ENCODE data around the gene ANP32E.
A peak's percentile ranks its signal among the peaks of the same experiment; 100 is the strongest.

ANP32E gene

DNA sequence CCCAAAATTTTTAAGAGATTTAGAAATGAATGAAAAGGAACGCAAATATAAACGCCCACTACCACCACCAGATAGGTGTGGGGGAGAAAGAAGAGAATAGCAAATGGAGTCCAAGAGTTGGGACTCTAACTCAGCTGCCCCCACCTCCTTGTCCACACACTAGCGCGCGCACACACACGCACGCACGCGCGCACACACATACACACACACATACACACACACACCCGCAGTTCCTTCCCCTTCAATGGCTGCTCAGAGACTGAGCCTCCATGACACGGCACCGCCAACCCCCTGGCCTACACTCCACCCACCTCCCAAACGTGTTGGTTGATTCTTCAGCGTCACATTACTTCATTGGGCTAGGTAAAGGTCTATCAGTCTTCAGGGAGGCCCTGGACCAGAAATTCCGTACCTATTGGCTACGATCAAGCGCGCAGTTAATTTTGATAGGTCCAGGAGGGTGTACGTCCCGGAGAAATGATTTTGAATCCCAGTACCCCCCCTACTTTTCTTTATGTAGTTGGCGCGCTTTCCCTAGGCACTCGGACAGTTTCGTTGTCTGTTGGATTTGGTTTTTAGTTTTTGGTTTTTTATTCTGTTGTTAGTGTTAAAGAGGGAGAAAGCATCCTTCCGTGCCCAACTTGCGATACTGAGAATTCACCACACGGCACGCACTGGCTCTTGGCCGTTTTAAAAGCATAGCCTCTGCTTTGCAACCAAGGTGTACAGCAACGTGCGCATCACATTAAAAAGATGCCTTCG is at the start of gene ANP32E:
TSS of gene ANP32E (minus strand) at position 261 of the 762 bp plus-strand sequence. CDS start 326 bp downstream, outside the sequence.
- peak; percentile 98 for DNase-seq

DNA sequence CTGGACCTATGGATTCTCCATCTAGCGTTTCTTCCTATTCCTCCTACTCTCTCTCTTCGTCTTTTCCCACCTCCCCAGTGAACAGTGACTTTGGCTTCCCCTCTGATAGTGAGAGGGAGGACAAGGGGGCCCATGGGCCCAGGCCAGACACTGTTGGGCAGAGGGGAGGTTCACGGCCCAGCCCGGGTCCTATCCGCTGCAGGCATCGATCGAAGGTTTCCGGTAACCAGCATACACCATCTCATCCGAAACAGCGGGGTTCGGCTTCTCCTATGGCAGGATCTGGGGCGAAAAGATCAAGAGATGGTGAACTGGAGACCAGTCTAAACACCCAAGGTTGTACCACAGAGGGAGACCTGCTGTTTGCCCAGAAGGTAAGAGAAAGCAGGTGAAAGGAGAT is 47.3 kb upstream of the ANP32E start:
- DNase-seq: no peak

DNA sequence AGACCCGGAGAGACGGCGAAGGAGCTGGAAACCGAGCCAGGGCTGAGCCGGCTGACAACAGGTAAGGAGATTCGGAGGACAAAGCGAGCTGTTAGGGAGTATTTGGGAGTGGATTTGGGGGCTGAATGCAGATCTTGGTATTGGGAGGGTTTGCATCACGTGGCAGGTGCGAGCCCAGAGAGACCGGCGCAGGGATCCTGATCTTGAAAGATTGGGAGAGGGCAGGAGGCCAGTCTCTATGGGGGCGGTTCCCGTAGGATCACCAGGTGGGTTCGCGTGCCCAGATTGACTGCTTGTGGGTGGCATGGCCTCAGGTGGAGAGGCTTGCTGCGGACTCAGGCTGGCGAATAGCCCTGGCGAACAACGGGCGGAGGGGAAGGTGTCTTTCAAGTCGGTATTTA is 46.6 kb upstream of the ANP32E start:
- no peak for DNase-seq

GRCh38 chr1:150281758-150282557 is 46.0 kb upstream of the ANP32E start, which contains the start of gene CIART:
CIART (plus strand) TSS chr1:150282554; CDS start chr1:150283268, 714 bp downstream.
- peak; percentile 98 for DNase-seq

DNA sequence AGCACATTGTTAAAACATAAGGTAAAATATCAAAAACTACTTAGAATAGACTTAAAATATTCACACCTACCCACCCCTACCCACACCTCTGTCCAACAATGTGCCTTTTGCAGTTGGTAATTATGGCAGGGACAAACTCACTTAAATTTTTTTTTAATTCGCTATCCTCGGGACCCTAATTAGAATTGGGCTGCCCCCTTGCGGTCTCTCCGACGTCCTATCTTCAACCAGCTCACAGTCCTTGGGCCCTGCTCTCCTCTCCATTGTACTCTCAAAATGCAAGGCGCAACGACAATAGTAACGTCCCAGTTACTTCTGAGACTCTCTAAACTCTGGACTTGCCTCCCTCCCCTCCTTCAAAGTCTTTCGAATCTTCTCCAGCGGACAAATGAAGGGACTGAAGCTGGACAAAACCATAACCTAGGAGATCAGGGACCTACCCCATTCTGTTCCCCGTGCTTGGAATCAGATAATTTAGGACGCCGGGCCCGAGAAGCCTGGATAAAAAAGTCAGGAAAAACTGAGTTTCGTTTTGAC is 45.4 kb upstream of the ANP32E start:
- no peak for DNase-seq

GRCh38 chr1:150280138-150280707 is 44.3 kb upstream of the ANP32E start:
- DNase-seq: no peak

GRCh38 chr1:150273311-150273710 is 37.4 kb upstream of the ANP32E start:
- no peak for DNase-seq

- no peak for DNase-seq
Measured at GRCh38 chr1:150271291-150271959, 35.5 kb upstream of the ANP32E start.

DNA sequence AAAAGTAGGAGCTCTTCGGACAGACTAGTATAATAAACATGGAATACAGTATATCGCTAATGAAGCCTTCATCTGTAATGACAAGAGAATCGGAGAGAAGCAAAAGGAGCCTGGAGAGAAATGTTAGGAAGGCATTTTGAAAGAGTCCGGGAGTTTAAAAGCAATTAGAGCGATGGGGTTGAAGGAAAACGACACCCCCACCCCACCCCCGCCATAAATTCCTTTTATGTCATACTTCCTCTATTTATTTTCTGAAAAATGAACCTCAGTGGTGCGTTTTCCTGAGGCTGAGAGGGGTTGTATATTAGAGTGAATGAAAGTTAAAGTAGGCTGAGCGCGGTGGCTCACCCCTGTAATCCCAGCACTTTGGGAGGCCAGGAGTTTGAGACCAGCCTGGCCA is 33.5 kb upstream of the ANP32E start:
- no peak for DNase-seq

- DNase-seq: peak; percentile 56
Measured at GRCh38 chr1:150268705-150269403, 32.9 kb upstream of the ANP32E start, which contains the start of gene APH1A. APH1A (minus strand) TSS chr1:150269016; CDS start chr1:150268810, 206 bp downstream.

- no peak for DNase-seq
Measured at GRCh38 chr1:150268340-150268704, 32.4 kb upstream of the ANP32E start.

DNA sequence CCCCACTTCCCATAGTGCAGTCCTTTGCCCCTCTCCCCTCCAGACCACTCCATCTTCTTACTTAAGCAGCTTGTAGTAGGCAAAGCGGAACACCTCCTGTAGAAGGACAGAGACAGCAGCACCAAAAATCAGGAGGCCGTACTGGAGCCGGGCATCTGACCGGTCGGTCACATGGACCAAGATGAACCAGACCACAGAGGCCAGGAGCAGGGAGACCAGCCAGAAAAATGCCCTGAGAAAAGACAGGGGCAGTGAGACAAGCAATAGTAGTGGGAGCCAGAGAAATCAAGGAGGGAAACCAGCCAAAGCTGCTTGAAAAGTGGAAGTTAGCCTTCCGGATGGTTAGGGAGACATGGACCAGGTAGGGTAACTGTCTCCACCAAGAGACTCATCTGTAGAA is 32.0 kb upstream of the ANP32E start:
- no peak for DNase-seq

DNA sequence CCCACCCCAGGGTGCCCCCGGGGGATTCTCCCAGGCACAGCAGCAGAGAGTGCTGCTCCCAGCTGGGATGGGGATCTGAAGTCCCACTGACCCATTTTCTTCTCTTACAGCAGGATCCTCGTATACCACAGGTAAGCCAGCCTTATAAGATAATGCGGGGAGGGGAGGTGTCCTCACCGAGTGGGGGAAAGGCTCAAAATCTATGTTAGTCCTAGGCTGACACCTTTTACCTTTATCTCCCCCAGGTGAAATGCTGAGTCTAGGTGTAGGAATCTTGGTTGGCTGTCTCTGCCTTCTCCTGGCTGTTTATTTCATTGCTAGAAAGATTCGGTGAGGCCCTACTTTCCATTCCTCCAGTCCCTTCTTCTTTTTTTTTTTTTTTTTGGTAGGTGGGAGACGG is 27.6 kb upstream of the ANP32E start:
- DNase-seq: no peak

GRCh38 chr1:150262388-150263320 is 26.7 kb upstream of the ANP32E start:
- no peak for DNase-seq

GRCh38 chr1:150261367-150261766 is 25.5 kb upstream of the ANP32E start:
- no peak for DNase-seq

- DNase-seq: no peak
Measured at GRCh38 chr1:150259758-150260669, 24.1 kb upstream of the ANP32E start.

- no peak for DNase-seq
Measured at GRCh38 chr1:150259217-150259616, 23.3 kb upstream of the ANP32E start.

DNA sequence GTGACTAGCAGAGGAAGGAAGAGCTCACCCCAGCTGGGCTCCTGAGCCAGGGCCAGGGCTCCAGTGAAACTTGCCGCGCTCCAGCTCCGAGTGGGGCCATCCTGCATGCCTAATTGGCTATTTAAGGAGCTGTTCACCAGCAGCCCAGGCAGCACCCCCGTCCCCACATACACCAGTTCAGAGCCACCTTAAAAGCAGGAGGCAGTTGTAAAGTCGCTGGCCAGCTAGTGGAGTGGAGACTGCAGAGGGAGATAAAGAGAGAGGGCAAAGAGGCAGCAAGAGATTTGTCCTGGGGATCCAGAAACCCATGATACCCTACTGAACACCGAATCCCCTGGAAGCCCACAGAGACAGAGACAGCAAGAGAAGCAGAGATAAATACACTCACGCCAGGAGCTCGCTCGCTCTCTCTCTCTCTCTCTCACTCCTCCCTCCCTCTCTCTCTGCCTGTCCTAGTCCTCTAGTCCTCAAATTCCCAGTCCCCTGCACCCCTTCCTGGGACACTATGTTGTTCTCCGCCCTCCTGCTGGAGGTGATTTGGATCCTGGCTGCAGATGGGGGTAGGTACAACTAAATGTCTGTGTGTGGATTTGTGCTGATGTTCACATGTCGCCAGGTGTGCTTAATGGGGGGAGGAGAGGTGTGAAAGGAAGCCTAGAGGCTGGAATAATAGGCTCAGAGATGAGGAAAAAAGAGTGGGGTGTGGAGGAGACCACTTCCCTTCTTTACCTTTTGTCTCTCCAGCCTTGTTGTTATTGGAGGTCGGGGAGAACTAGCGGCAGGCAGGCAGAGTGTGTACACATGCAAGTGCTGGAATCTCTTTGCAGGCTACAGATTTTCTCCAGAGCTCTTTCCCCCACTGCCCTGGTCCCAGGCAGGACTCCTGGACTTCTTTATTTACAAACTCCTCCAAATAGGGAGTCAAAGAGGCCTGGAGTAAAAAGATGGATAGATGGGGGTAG is 22.0 kb upstream of the ANP32E start, which contains the start of gene CA14:
TSS of gene CA14 (plus strand) at position 151 of the 962 bp plus-strand sequence. CDS start at position 506, 355 bp downstream.
- DNase-seq: no peak

Data from NCI-H1417 treated with DMSO at 0.1 percent for 48 hours (cell line).